ENCODE results near the gene KCNT1.

Gene KCNT1

GRCh38 chr9:135821733-135822373 is 119.9 kb downstream of the KCNT1 start:
- TF ChIP-seq CTCF (IDR thresholded peaks at IDR 0.05), result no peak

DNA sequence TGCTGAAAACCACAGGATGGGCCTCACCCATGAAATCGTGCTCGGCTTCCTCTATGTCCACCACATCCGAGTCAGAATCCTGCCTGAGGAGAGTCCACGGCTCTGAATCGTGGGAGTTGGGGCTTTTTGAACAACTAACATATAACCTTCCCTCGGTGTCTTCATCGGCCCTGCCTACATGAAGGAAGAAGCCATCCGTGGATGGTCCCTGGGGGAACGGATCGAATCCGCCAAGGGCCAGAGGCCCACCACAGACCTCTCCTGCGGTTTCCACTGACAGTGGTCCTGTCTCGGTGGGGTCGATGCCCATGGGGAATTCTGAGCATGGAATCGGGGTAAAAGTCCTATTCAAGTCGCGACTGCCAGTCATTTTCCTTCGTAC is 120.4 kb downstream of the KCNT1 start:
- TF ChIP-seq CTCF (IDR thresholded peaks at IDR 0.05), result no peak

GRCh38 chr9:135823036-135823435 is 121.1 kb downstream of the KCNT1 start:
- TF ChIP-seq CTCF (IDR thresholded peaks at IDR 0.05), result no peak

GRCh38 chr9:135825435-135826187 is 123.6 kb downstream of the KCNT1 start:
- TF ChIP-seq CTCF (IDR thresholded peaks at IDR 0.05), result no peak

GRCh38 chr9:135826188-135826545 is 124.2 kb downstream of the KCNT1 start:
- TF ChIP-seq CTCF (IDR thresholded peaks at IDR 0.05), result no peak

GRCh38 chr9:135827301-135827700 is 125.3 kb downstream of the KCNT1 start:
- TF ChIP-seq CTCF (IDR thresholded peaks at IDR 0.05), result no peak

DNA sequence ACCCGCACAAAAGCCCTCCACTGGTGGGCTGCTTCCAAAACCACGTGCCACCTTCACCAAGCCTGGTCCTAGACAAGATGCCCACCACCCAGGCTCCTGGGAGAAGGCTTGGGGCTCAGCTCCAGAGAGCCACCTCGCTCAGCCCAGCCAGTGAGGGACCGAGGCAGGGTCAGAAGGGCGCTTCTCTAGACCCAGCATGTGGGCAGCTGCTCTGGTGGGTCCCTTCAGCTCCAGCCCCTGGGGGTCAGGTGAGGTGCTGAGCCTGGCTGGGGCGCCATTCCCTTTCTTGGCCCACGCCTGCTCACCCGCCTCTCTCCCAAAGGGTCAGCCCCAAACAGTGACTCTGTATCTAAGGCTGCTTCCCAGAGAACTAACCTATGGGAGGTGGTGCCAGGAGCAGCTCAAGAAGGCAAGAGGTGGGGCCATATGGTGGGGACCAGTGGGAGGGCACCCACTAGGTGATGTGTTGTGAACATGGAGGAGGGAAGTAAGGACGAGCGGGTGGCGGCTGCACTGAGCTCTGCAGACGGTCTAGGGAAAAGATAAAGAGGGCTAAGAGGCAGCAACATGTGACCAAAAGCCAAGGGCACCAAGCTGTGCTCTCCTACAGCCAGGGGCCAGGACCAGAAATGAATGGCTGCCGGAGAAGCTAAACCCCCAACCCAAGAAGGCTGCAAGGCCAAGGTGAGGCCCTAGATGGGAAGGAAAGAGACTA is 126.0 kb downstream of the KCNT1 start:
- no peak for TF ChIP-seq CTCF (IDR thresholded peaks at IDR 0.05)
